Measurements from ENCODE around the gene IST1. TPM values are rescaled to one million over a fixed set of nuclear protein-coding genes. Genes with fewer than 3 reads are reported as not detected.

The IST1 gene
- total and polyA plus RNA-seq, 2 experiments from 2014 or later, result 144 to 240 TPM

DNA sequence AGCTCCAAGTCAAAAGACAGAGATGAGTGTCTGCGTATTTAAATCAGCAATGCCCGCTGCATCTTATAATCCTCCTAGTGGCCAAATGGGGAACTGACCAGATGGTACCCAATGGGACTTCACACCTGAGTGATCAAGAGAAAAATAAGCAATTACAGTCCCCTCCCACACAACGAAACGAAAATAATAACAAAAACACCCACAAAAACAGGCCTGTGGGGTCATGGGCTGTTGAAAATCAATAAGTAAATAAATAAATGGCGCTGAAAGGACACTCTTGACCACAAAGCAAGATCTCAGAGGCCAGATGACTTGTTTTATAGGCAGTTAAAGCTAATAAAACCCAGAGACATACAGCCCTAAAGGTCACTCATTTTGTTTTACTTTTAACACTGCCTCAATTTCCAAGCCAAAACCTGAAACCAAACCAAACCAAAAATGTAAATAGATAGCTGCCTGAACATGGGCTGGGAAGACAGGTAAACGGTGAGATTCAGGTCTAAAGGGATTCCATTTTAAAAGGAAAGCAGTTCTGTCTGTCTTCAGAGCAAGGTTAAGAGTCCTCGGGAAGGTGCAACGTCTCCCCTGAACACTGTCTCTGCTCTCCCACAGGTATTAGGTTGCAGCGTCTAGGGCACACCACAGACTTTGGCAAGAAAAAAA is 12.7 kb upstream of the IST1 start:
- peak overlapping the region; percentile 100 for H3K27ac ChIP-seq
- no peaks in the 10 kb centered on the region for H3K27me3 ChIP-seq
- no peaks in the 10 kb centered on the region for H3K4me1 ChIP-seq (ENCODE audit: insufficient read depth)
- no peaks in the 10 kb centered on the region for H4K20me1 ChIP-seq (ENCODE audit: insufficient read depth, poor library complexity, severe bottlenecking)
- 7% methylated on average over 9 of the region's 9 CpGs for WGBS (ENCODE audit: low lambda C conversion rate, missing lambda C conversion rate)
- no peak for TF ChIP-seq EZH2phosphoT487 (IDR thresholded peaks at IDR 0.05; ENCODE audit: low read depth, severe bottlenecking, unreplicated experiment)
- TF ChIP-seq, protein P1, sequence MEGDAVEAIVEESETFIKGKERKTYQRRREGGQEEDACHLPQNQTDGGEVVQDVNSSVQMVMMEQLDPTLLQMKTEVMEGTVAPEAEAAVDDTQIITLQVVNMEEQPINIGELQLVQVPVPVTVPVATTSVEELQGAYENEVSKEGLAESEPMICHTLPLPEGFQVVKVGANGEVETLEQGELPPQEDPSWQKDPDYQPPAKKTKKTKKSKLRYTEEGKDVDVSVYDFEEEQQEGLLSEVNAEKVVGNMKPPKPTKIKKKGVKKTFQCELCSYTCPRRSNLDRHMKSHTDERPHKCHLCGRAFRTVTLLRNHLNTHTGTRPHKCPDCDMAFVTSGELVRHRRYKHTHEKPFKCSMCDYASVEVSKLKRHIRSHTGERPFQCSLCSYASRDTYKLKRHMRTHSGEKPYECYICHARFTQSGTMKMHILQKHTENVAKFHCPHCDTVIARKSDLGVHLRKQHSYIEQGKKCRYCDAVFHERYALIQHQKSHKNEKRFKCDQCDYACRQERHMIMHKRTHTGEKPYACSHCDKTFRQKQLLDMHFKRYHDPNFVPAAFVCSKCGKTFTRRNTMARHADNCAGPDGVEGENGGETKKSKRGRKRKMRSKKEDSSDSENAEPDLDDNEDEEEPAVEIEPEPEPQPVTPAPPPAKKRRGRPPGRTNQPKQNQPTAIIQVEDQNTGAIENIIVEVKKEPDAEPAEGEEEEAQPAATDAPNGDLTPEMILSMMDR (IDR thresholded peaks at IDR 0.05; ENCODE audit: poor library complexity), result peak; percentile 68
- H3K9me2 ChIP-seq (replicated peaks; ENCODE audit: insufficient read depth), result no peaks in the 10 kb centered on the region
- peak overlapping the region; percentile 91 for H3K4me2 ChIP-seq
- peaks cover 3% of the 10 kb centered on the region for H3K36me3 ChIP-seq (replicated peaks; ENCODE audit: insufficient read depth, low read depth)
- H3K79me2 ChIP-seq, result peaks cover 17% of the 10 kb centered on the region
- DNase-seq (ENCODE audit: low spot score), result peak; percentile 89
- H2AFZ ChIP-seq, result peak overlapping the region; percentile 99
- peak overlapping the region; percentile 99 for H3K4me3 ChIP-seq
- no peaks in the 10 kb centered on the region for H3K9me3 ChIP-seq (ENCODE audit: low read depth)

DNA sequence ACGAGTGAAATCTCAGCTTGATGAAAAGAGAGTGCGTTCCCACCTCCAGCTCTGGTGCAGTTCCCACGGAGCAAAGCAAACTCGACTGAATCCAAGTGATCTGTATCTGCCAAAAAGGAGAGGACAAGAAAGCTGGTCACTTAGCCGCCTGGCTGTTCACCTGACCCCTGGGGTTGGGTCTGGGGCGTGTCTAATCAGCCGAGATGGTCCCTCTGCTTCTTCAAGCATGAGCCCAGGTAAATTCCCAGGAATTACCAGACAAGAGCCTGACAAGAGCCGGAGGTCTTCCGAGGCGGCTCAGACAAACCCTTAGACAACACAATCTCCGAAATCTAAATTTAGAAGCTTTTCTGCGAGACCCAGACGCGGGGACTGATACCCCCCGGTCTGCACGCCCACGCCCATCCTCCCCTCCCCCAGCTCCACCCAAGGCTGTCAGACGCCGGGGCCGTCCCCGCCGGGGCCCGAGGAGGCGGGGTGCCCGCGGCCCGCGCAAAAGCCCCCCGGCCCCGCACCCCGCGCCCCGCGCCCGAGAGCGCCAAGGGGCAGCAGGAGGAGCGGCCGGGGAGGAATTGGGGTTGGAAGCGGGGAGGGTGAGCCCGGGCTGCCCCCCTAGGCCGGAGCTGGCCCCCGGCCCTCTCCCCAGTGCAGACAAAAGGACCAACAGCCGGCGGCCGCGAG is 12.0 kb upstream of the IST1 start:
- under 1% methylated on average over 34 of the region's 46 CpGs for whole genome bisulfite sequencing (ENCODE audit: low lambda C conversion rate, missing lambda C conversion rate)
- DNase-seq (ENCODE audit: low spot score), result peak; percentile 72
- TF ChIP-seq EZH2 (IDR thresholded peaks at IDR 0.05; ENCODE audit: borderline replicate concordance) (no peak), EZH2phosphoT487 (IDR thresholded peaks at IDR 0.05; ENCODE audit: low read depth, severe bottlenecking, unreplicated experiment) (no peak)
- TF ChIP-seq, protein P1 (IDR thresholded peaks at IDR 0.05; ENCODE audit: poor library complexity), result no peak

DNA sequence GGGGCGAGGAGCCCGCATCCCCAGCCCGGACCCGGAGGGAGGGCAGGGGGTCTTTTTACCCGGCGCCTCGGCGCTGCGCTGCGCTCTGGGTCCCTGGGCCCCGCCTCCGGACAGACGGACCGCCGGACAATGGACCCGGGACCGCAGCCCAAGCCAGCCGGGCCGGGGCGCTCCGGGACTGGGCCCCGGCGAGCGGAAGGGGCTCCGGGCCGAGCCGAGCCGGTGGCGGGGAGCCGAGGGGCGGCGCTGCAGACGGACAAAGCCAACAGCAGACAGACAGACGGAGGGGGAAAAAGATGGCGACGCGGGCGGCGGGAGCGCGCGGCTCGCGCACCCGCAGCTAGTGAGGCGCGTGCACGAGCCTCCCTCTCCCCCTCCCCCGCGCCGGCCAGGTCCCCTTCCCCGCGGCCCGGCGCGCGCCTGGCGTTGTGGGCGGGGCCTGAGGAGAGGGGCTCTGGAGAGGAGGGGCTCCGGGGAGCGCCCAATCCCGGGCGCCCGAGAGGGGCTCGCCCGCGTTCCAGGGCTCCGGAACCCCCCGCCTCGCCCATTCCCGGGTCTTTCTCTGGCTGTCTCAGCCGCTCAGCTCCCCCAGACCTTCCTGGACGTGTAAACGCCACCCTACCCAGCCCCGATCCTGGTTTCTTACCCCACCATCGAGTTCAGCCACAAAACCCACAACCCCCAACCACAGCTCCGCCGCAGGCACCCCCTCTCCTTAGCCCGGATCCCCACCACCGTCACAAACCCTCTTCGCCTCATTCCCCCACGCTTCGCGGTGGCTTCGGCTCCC is 11.3 kb upstream of the IST1 start, which contains the start of gene ZNF821:
TSS of gene ZNF821 (minus strand) at position 334 of the 790 bp plus-strand sequence. CDS start 4,236 bp downstream, outside the sequence.
- Histone ChIP-seq H3K4me2 (peak within 1 kb of the TSS; percentile 91), H3K79me2 (peaks cover 12% of the 10 kb centered on the region), H2AFZ (peak within 1 kb of the TSS; percentile 99), H3K27ac (peak within 1 kb of the TSS; percentile 100), H3K36me3 (replicated peaks; ENCODE audit: insufficient read depth, low read depth) (no peaks in the 10 kb centered on the region), H3K27me3 (no peaks in the 10 kb centered on the region), H3K9me3 (ENCODE audit: low read depth) (no peaks in the 10 kb centered on the region), H4K20me1 (ENCODE audit: insufficient read depth, poor library complexity, severe bottlenecking) (no peaks in the 10 kb centered on the region), H3K4me1 (ENCODE audit: insufficient read depth) (no peaks in the 10 kb centered on the region), H3K4me3 (peak within 1 kb of the TSS; percentile 99), H3K9me2 (replicated peaks; ENCODE audit: insufficient read depth) (no peaks in the 10 kb centered on the region)
- WGBS (ENCODE audit: low lambda C conversion rate, missing lambda C conversion rate), result 1% methylated on average over 27 of the region's 85 CpGs
- peak; percentile 96 for DNase-seq (ENCODE audit: low spot score)
- TF ChIP-seq, protein P1 (IDR thresholded peaks at IDR 0.05; ENCODE audit: poor library complexity), result peak; percentile 49
- TF ChIP-seq EZH2 (IDR thresholded peaks at IDR 0.05; ENCODE audit: borderline replicate concordance) (no peak), EZH2phosphoT487 (IDR thresholded peaks at IDR 0.05; ENCODE audit: low read depth, severe bottlenecking, unreplicated experiment) (no peak)

More for the DNA sequence above, 12.0 kb upstream of the IST1 start:
- Histone ChIP-seq H2AFZ (peak overlapping the region; percentile 99), H3K27me3 (no peaks in the 10 kb centered on the region), H3K4me2 (peak overlapping the region; percentile 91), H3K27ac (peak overlapping the region; percentile 100), H3K4me3 (peak overlapping the region; percentile 99), H3K4me1 (ENCODE audit: insufficient read depth) (no peaks in the 10 kb centered on the region), H4K20me1 (ENCODE audit: insufficient read depth, poor library complexity, severe bottlenecking) (no peaks in the 10 kb centered on the region), H3K36me3 (replicated peaks; ENCODE audit: insufficient read depth, low read depth) (peaks cover 1% of the 10 kb centered on the region), H3K79me2 (peaks cover 14% of the 10 kb centered on the region), H3K9me2 (replicated peaks; ENCODE audit: insufficient read depth) (no peaks in the 10 kb centered on the region), H3K9me3 (ENCODE audit: low read depth) (no peaks in the 10 kb centered on the region)
